HCT116 (cell line): ENCODE measurements around the gene ITGB1BP1. TPM values are rescaled to one million over a fixed set of nuclear protein-coding genes. Genes with fewer than 3 reads are reported as not detected.

Experiments used
- ATAC-seq: fragments of 200-7000 bp; cut with Tn5 transposase; 2 replicates; pipeline ENCODE4 v1.9.1; 2020; ENCODE audit warnings: mild to moderate bottlenecking, moderate library complexity
- BruUV-seq: library from RNA; stranded (reverse); fragments of 400-500 nt; replicated peaks from 2 replicates; lab custom pipeline; 2021; lab: Mats Ljungman, UMichigan
- CTCF ChIA-PET: fragments of 300-600 bp; sonication (Branson Sonifier 250); formaldehyde crosslinking; loops from one replicate; lab custom pipeline; 2021; ENCODE audit warnings: antibody characterized with exemption; lab: Charles Lee
- POLR2A ChIA-PET: fragments of 300-600, 350-600 bp; sonication (Branson Sonifier 250); formaldehyde crosslinking; loops from one replicate; lab custom pipeline; 2021; ENCODE audit warnings: antibody characterized with exemption; lab: Charles Lee
- RAD21 ChIA-PET, 2 experiments: fragments of 300-600 bp; sonication (Branson Sonifier 250); formaldehyde crosslinking; loops; one replicate each; lab custom pipeline; 2023; ENCODE audit warnings: low total read pairs in 2 of 2; ENCODE audit not compliant: uncharacterized antibody in 2 of 2, unreplicated experiment in 2 of 2, low non-redundant PET in 1 of 2; lab: Charles Lee
- DNase-seq: peaks from one replicate; pipeline ENCODE4 v3.0.0-alpha.2; 2010; ENCODE audit warnings: low read depth, low spot score
- H2AFZ ChIP-seq: fragments of 200-600 bp; shearing (Covaris generic), sonication (generic); 2 replicates; pipeline ENCODE4 v1.6.1; 2017; ENCODE audit warnings: low read depth, mixed run types, mixed read lengths, antibody characterized with exemption, low read length; ENCODE audit not compliant: poor library complexity, severe bottlenecking
- H3K27ac ChIP-seq: 2 replicates; pipeline ENCODE4 v1.5.1; 2012; ENCODE audit warnings: low read depth, low read length
- H3K27me3 ChIP-seq: fragments of 200-600 bp; sonication (generic); 2 replicates; pipeline ENCODE4 v1.6.1; 2016; ENCODE audit warnings: mixed run types, low read length, mixed read lengths; ENCODE audit not compliant: insufficient read depth
- H3K36me3 ChIP-seq, 2 experiments: fragments of 200-500 bp in 1 of 2; fragments of 200-600 bp in 1 of 2; sonication (Bioruptor generic) in 1 of 2; sonication (generic) in 1 of 2; 2 replicates each; pipeline versions ENCODE4 v1.5.1 to v1.6.1; 2014 to 2016; ENCODE audit warnings: low read length in 2 of 2, inconsistent platforms in 1 of 2, mixed read lengths in 1 of 2, mixed run types in 1 of 2; ENCODE audit not compliant: insufficient read depth in 2 of 2, control insufficient read depth in 1 of 2
- H3K4me1 ChIP-seq, 2 experiments: fragments of 200-600 bp in 1 of 2; sonication (generic) in 1 of 2; 2 replicates each; pipeline versions ENCODE4 v1.5.1 to v1.6.1; 2012 to 2017; ENCODE audit warnings: low read length in 2 of 2, inconsistent platforms in 1 of 2, mild to moderate bottlenecking in 1 of 2, mixed read lengths in 1 of 2, mixed run types in 1 of 2, moderate library complexity in 1 of 2; ENCODE audit not compliant: insufficient read depth in 2 of 2, control insufficient read depth in 1 of 2
- H3K4me2 ChIP-seq: fragments of 200-600 bp; sonication (generic); 2 replicates; pipeline ENCODE4 v1.6.1; 2017; ENCODE audit warnings: mixed run types, low read length, mixed read lengths
- H3K4me3 ChIP-seq, 2 experiments: fragments of 200-600 bp in 1 of 2; sonication (generic) in 1 of 2; replicated peaks in 1 of 2; 2 replicates each; pipeline ENCODE4 v1.5.1; 2011 to 2016; ENCODE audit warnings: low read length in 2 of 2, control low read depth in 1 of 2, low read depth in 1 of 2, mild to moderate bottlenecking in 1 of 2, mixed read lengths in 1 of 2, mixed run types in 1 of 2
- H3K79me2 ChIP-seq: fragments of 200-600 bp; sonication (generic); 2 replicates; pipeline ENCODE4 v1.6.1; 2017; ENCODE audit warnings: mild to moderate bottlenecking, mixed run types, low read length, moderate library complexity, mixed read lengths; ENCODE audit not compliant: insufficient read depth
- H3K9ac ChIP-seq: fragments of 200-600 bp; sonication (generic); 2 replicates; pipeline ENCODE4 v1.6.1; 2016; ENCODE audit warnings: low read length, mixed read lengths
- H3K9me2 ChIP-seq: fragments of 200-600 bp; sonication (generic), shearing (Covaris generic); 2 replicates; pipeline ENCODE4 v1.6.1; 2017; ENCODE audit warnings: mixed run types, mild to moderate bottlenecking, moderate library complexity; ENCODE audit not compliant: insufficient read depth
- H3K9me3 ChIP-seq, 2 experiments: fragments of 200-500 bp in 1 of 2; fragments of 200-600 bp in 1 of 2; sonication (Bioruptor generic) in 1 of 2; sonication (generic) in 1 of 2; 2 replicates each; pipeline ENCODE4 v1.6.1; 2014 to 2017; ENCODE audit warnings: low read length in 2 of 2, mixed read lengths in 2 of 2, inconsistent platforms in 1 of 2, low read depth in 1 of 2, mild to moderate bottlenecking in 1 of 2, mixed run types in 1 of 2, moderate library complexity in 1 of 2; ENCODE audit not compliant: control insufficient read depth in 1 of 2, insufficient read depth in 1 of 2
- H4K20me1 ChIP-seq: fragments of 200-600 bp; sonication (generic), shearing (Covaris generic); 2 replicates; pipeline ENCODE4 v1.6.1; 2017; ENCODE audit warnings: mixed run types, mild to moderate bottlenecking, moderate library complexity; ENCODE audit not compliant: insufficient read depth
- CEBPB ChIP-seq: IDR thresholded peaks from 2 replicates; pipeline ENCODE4 v1.6.1; 2012; ENCODE audit warnings: low read depth
- EZH2 ChIP-seq: fragments of 200-600 bp; sonication (generic); IDR thresholded peaks from 2 replicates; pipeline ENCODE4 v1.6.1; 2017; ENCODE audit warnings: antibody characterized with exemption, mixed run types
- JUND ChIP-seq: IDR thresholded peaks from 2 replicates; pipeline ENCODE4 v1.6.1; 2012
- POLR2A ChIP-seq: IDR thresholded peaks from 2 replicates; pipeline ENCODE4 v1.7.0; 2011; ENCODE audit warnings: borderline replicate concordance; ENCODE audit not compliant: insufficient read depth, insufficient read length; ENCODE audit errors: extremely low read depth
- RAD21 ChIP-seq: IDR thresholded peaks from 2 replicates; pipeline ENCODE4 v1.6.1; 2012; ENCODE audit warnings: low read depth, mild to moderate bottlenecking
- TCF7L2 ChIP-seq: IDR thresholded peaks from 2 replicates; pipeline ENCODE4 v1.7.0; 2011; ENCODE audit warnings: borderline replicate concordance, inconsistent platforms; ENCODE audit not compliant: insufficient read depth, insufficient read length; ENCODE audit errors: extremely low read depth
- ZBTB33 ChIP-seq: IDR thresholded peaks from 2 replicates; pipeline ENCODE4 v1.6.1; 2011; ENCODE audit warnings: mild to moderate bottlenecking, low read length, moderate library complexity; ENCODE audit not compliant: insufficient replicate concordance; ENCODE audit errors: extremely low read depth
- ZNF274 ChIP-seq: fragments of 200-500 bp; sonication (Bioruptor generic); IDR thresholded peaks from 2 replicates; pipeline ENCODE4 v1.6.1; 2014; ENCODE audit warnings: mild to moderate bottlenecking, low read depth, low read length, inconsistent platforms
- intact Hi-C: fragments of 100-400 bp; cut with micrococcal nuclease; formaldehyde crosslinking; loops from 2 replicates; pipeline ENCODE4 v1.10.0; 2022
- total RNA-seq: library from RNA; stranded (reverse); gene quantifications from one replicate; pipeline ENCODE4 v1.2.1, GENCODE V29; 2021; ENCODE audit not compliant: unreplicated experiment

Gene ITGB1BP1
- total RNA-seq, 1 experiment from 2014 or later, result 86.9 TPM

- TF ChIP-seq ZBTB33, result peak; percentile 3
- peak; percentile 16; the same call in 1 of the 2 replicates for TF ChIP-seq RAD21
- peak; percentile 88 for TF ChIP-seq CEBPB
- TF ChIP-seq JUND, result peak; percentile 54; the same call in 1 of the 2 replicates
- no peak for TF ChIP-seq POLR2A
These were observed 42.4 kb downstream of the ITGB1BP1 start (continued) for GRCh38 chr2:9380702-9381628.

- H2AFZ ChIP-seq, result no peak overlapping the region
- intact Hi-C loops, result no loop called here
- no peak for DNase-seq
These were observed 44.0 kb downstream of the ITGB1BP1 start for GRCh38 chr2:9379391-9379755.

More at GRCh38 chr2:9379391-9379755, 44.0 kb downstream of the ITGB1BP1 start:
- Histone ChIP-seq H3K9me2 (no peaks in the 10 kb centered on the region), H3K27me3 (no peaks in the 10 kb centered on the region), H3K9me3 (no peaks in the 10 kb centered on the region), H4K20me1 (no peaks in the 10 kb centered on the region), H3K36me3 (no peaks in the 10 kb centered on the region), H3K27ac (no peak overlapping the region; the same call in 1 of the 2 replicates), H3K4me3 (no peak overlapping the region), H3K9ac (no peak overlapping the region), H3K4me1 (peaks cover 52 to 58% of the 10 kb centered on the region in 2 experiments), H3K79me2 (no peaks in the 10 kb centered on the region), H3K4me2 (0 out of 2 replicates have a peak overlapping the region, but pooled peaks have one; percentile 69)
- BruUV-seq, result no TSS peak
- no peak for ATAC-seq
- no peak for TF ChIP-seq TCF7L2
- no peak for TF ChIP-seq EZH2
- no peak for TF ChIP-seq JUND
- TF ChIP-seq ZNF274, result no peak
- CTCF ChIA-PET, result no interaction called here
- POLR2A ChIA-PET, result no interaction called here
- RAD21 ChIA-PET, result no interaction called here
